NCI-H146 (cell line): Measurements from ENCODE around the gene TRNAU1AP.

Source experiments
- DNase-seq: peaks from one replicate; lab custom pipeline; 2025; lab: John Stamatoyannopoulos, UW

The TRNAU1AP gene

DNA sequence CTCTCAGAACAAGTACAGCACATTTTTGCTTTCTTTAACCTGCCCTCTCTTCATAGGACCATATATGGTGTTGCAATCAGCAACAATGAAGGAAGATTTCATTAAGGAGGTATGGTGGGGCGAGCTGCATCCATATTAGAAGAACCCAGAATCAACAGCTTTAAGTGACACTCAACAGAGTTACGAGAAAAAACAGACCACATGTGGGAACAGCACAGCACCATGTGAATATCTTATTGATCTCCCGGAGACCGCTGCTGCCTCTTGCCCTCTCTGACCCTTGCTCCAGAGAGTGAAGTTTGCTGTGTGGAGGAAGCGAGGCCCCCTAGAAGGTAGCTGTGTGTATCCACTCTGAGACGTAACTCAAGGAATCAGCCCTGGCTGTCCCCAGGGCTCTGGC is 52.1 kb downstream of the TRNAU1AP start:
- no peak for DNase-seq

DNA sequence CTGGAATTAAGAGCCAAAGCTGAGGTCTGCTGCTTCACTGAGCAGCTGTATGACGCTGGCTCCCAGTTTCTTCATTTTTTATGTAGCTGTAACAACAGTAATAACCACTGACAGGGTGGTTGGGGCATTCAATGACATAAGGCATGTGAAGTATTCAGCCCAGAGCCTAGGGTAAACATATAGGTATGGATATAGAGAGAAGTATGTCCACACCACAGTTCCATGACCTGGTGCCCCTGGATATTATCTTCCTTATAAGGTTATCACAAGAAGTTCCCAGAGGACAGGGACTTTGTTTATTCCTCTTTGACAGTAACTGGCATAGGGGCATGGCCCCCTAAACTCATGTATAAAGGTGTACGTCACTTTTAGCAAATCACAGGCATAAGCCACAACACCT is 53.9 kb downstream of the TRNAU1AP start:
- no peak for DNase-seq

DNA sequence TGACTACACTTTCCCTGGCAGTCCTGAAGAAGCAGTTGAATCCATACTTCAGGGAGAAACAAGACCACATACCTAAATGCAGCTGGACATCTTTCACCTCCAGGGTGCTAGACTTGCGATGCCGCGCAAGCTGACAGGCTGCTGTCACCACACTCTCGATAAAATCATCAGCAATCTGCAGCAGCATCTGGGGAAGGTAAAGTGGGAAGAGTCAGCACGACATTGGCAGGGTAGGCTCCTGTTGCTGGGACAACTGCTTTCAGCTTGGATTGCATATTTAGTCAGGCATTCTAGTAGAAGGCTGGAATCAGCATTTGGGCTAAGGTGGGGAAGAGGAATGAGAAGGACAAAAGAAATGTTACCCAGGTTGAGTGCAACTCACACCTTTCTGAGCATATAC is 60.3 kb downstream of the TRNAU1AP start:
- no peak for DNase-seq
